Transverse colon (tissue), 4 donors: ENCODE measurements around the gene IFT22. TPM values are rescaled to one million over a fixed set of nuclear protein-coding genes. Genes with fewer than 3 reads are reported as not detected.

ENCODE experiments used
- small RNA-seq, 4 donors: library from RNA; depleted of rRNA; stranded (forward); fragments of <200 nt; gene quantifications; one replicate each; pipeline ENCODE3, GENCODE V24; 2016
- total RNA-seq, 4 donors: library from RNA; depleted of rRNA; stranded (reverse); fragments of >200 nt; gene quantifications; one replicate each; pipeline ENCODE4 v1.1.0, GENCODE V29; 2016

The IFT22 gene
- total RNA-seq, 4 donors from 2014 or later: 9.4 to 30.6 (median 11.3) TPM

Small RNA genes within 50 kb of the gene (small RNA-seq; reads per million reads assigned to genes)
- gene RNU6-1104P: 0 to 0.12 (median 0) reads per million in 4 donors

Other genes with a start within 250 kb of the IFT22 start
- gene TRIM56, start 236.3 kb downstream of the IFT22 start, total RNA-seq: 10 to 100 TPM; 23.8 to 50.0 (median 35.1) TPM
- gene SERPINE1, start 194.7 kb downstream of the IFT22 start, total RNA-seq: 10 to 100 TPM in 1 of 4 donors, 1 to 10 TPM in 3; 1.3 to 26.2 (median 5.5) TPM
- 10 to 100 TPM; 18.3 to 87.3 (median 54.0) TPM for gene AP1S1, start 167.3 kb downstream of the IFT22 start, total RNA-seq
- gene VGF, start 156.2 kb downstream of the IFT22 start, total RNA-seq: under 1 TPM in 1 of 4 donors, not detected in 3; 0.95 TPM
- gene NAT16, start 141.5 kb downstream of the IFT22 start, total RNA-seq: not detected
- 10 to 100 TPM; 31.7 to 56.9 (median 44.3) TPM for gene MOGAT3, start 120.8 kb downstream of the IFT22 start, total RNA-seq
- 10 to 100 TPM; 48.4 to 81.2 (median 60.8) TPM for gene PLOD3, start 104.2 kb downstream of the IFT22 start, total RNA-seq
- 100 to 1,000 TPM in 1 of 4 donors, 10 to 100 TPM in 3; 50.5 to 106 (median 78.2) TPM for gene ZNHIT1, start 103.6 kb downstream of the IFT22 start, total RNA-seq
- 10 to 100 TPM; 27.2 to 58.5 (median 45.4) TPM for gene CLDN15, start 84.0 kb downstream of the IFT22 start, total RNA-seq
- gene FIS1, start 76.7 kb downstream of the IFT22 start, total RNA-seq: 100 to 1,000 TPM; 159 to 261 (median 187) TPM
- gene COL26A1, start 41.1 kb upstream of the IFT22 start, total RNA-seq: not detected